K562 (cell line): ENCODE data around the gene CCDC186. TPM values are rescaled to one million over a fixed set of nuclear protein-coding genes. Genes with fewer than 3 reads are reported as not detected.

Experiments
- ATAC-seq: fragments of 200-7000 bp; cut with Tn5 transposase; 3 replicates; pipeline ENCODE4 v1.9.1; 2020; ENCODE audit warnings: moderate library complexity
- BruUV-seq: library from RNA; stranded (reverse); fragments of 400-500 nt; replicated peaks from 2 replicates; lab custom pipeline; 2021; lab: Mats Ljungman, UMichigan
- CTCF ChIA-PET: fragments of 300-600 bp; formaldehyde crosslinking; extraction: SDS; loops from one replicate; lab custom pipeline; 2021; ENCODE audit warnings: low intra/inter-chr PET ratio; lab: Yijun Ruan, JAX
- POLR2A ChIA-PET: fragments of 300-600, 350-650 bp; sonication (Branson Sonifier 250); formaldehyde crosslinking; extraction: SDS; loops from one replicate; lab custom pipeline; 2021; ENCODE audit warnings: antibody characterized with exemption, inconsistent platforms; lab: Yijun Ruan, JAX
- DNase-seq, 4 experiments: peaks; one replicate each; pipeline versions ENCODE4 v3.0.0 to v3.0.0-alpha.2; 2011 to 2018; ENCODE audit warnings: low spot score in 3 of 4, mixed read lengths in 3 of 4; ENCODE audit errors: extremely low read depth in 1 of 4
- FAIRE-seq: peaks from 2 replicates; lab custom pipeline; 2011; peaks lifted over from hg19 to GRCh38; lab: Jason Lieb, UNC
- H2AFZ ChIP-seq: 2 replicates; pipeline ENCODE4 v1.6.0; 2011; ENCODE audit warnings: low read depth, low read length, control low read depth, inconsistent platforms
- H3K27ac ChIP-seq: fragments of 200-600 bp; 3 replicates; pipeline ENCODE4 v1.8.0; 2011; ENCODE audit warnings: low read depth, mild to moderate bottlenecking, control low read depth, inconsistent platforms, low read length, moderate library complexity, mixed read lengths; ENCODE audit errors: extremely low read depth
- H3K27me3 ChIP-seq, 2 experiments: fragments of 300-600 bp in 1 of 2; 2 replicates in 1 of 2; 3 replicates in 1 of 2; pipeline versions ENCODE4 v1.6.0 to v1.8.0; 2011; ENCODE audit warnings: inconsistent platforms in 2 of 2, low read length in 2 of 2, mild to moderate bottlenecking in 1 of 2, mixed read lengths in 1 of 2, moderate library complexity in 1 of 2; ENCODE audit not compliant: control insufficient read depth in 2 of 2, insufficient read depth in 2 of 2
- H3K36me3 ChIP-seq: fragments of 300-600 bp; 3 replicates; pipeline ENCODE4 v1.8.0; 2011; ENCODE audit warnings: mild to moderate bottlenecking, low read length, inconsistent platforms; ENCODE audit not compliant: control insufficient read depth, insufficient read depth
- H3K4me1 ChIP-seq, 2 experiments: fragments of 200-600 bp in 1 of 2; replicated peaks in 1 of 2; 2 replicates in 1 of 2; 3 replicates in 1 of 2; pipeline versions ENCODE4 v1.5.1 to v1.8.0; 2011; ENCODE audit warnings: inconsistent platforms in 2 of 2, low read length in 2 of 2, mild to moderate bottlenecking in 1 of 2, mixed read lengths in 1 of 2, moderate library complexity in 1 of 2; ENCODE audit not compliant: control insufficient read depth in 2 of 2, insufficient read depth in 2 of 2
- H3K4me2 ChIP-seq: 2 replicates; pipeline ENCODE4 v1.6.1; 2011; ENCODE audit warnings: low read length, control low read depth, inconsistent platforms, mixed read lengths; ENCODE audit not compliant: insufficient read depth
- H3K4me3 ChIP-seq: fragments of 200-600 bp; sonication (generic), shearing (Covaris generic); 2 replicates; pipeline ENCODE4 v1.5.1; 2016; ENCODE audit warnings: control low read depth, inconsistent platforms
- H3K79me2 ChIP-seq: fragments of 200-600 bp; 3 replicates; pipeline ENCODE4 v1.8.0; 2011; ENCODE audit warnings: low read length, inconsistent platforms; ENCODE audit not compliant: control insufficient read depth, insufficient read depth
- H3K9ac ChIP-seq, 2 experiments: 2 replicates each; pipeline versions ENCODE4 v1.6.0 to v1.6.1; 2011; ENCODE audit warnings: low read depth in 2 of 2, low read length in 2 of 2, control low read depth in 1 of 2, inconsistent platforms in 1 of 2, mild to moderate bottlenecking in 1 of 2, mixed read lengths in 1 of 2; ENCODE audit not compliant: insufficient read depth in 1 of 2
- H3K9me1 ChIP-seq: one replicate; pipeline ENCODE4 v1.6.0; 2011; ENCODE audit warnings: inconsistent platforms, mild to moderate bottlenecking, low read length, moderate library complexity; ENCODE audit not compliant: control insufficient read depth, insufficient read depth
- H3K9me3 ChIP-seq: replicated peaks from 2 replicates; pipeline ENCODE4 v1.5.1; 2011; ENCODE audit warnings: low read depth, low read length, inconsistent platforms; ENCODE audit not compliant: control insufficient read depth, insufficient read depth
- H4K20me1 ChIP-seq: replicated peaks from 2 replicates; pipeline ENCODE4 v1.6.1; 2011; ENCODE audit warnings: low read length, inconsistent platforms, mixed read lengths; ENCODE audit not compliant: control insufficient read depth, insufficient read depth
- CBFB ChIP-seq: sonication (generic); formaldehyde crosslinking; IDR thresholded peaks from 2 replicates; pipeline ENCODE4 v1.4.0; 2020; ENCODE audit warnings: mild to moderate bottlenecking, missing genetic modification reagents
- COPS2 ChIP-seq: fragments of 450-650 bp; conservative IDR thresholded peaks from 2 replicates; pipeline ENCODE4 v1.6.1; 2016; ENCODE audit warnings: mild to moderate bottlenecking, moderate library complexity
- GATA2 ChIP-seq: sonication (generic); formaldehyde crosslinking; IDR thresholded peaks from 2 replicates; pipeline ENCODE4 v1.4.0; 2020; ENCODE audit warnings: mild to moderate bottlenecking, missing genetic modification reagents
- HNRNPL ChIP-seq: fragments of 200-400 bp; formaldehyde crosslinking; IDR thresholded peaks from 2 replicates; pipeline ENCODE4 v1.6.1; 2017; ENCODE audit warnings: low read depth, mild to moderate bottlenecking, low read length
- MEIS2 ChIP-seq: fragments of 450-650 bp; IDR thresholded peaks from 2 replicates; pipeline ENCODE4 v1.6.1; 2014; ENCODE audit warnings: mild to moderate bottlenecking; ENCODE audit not compliant: partially characterized antibody
- NR2C2 ChIP-seq, 2 experiments: fragments of 200-800 bp in 1 of 2; sonication (Bioruptor generic) in 1 of 2; sonication (generic) in 1 of 2; formaldehyde crosslinking in 1 of 2; IDR thresholded peaks; 2 replicates each; pipeline versions ENCODE4 v1.6.1 to v1.8.0; 2016 to 2022; ENCODE audit warnings: mild to moderate bottlenecking in 1 of 2, missing compliant biosample characterization in 1 of 2, missing genetic modification characterization in 1 of 2, missing genetic modification reagents in 1 of 2
- TEAD4 ChIP-seq, 2 experiments: sonication (generic) in 1 of 2; formaldehyde crosslinking in 1 of 2; IDR thresholded peaks; 2 replicates each; pipeline versions ENCODE4 v1.6.1 to v1.8.0; 2012 to 2022; ENCODE audit warnings: borderline replicate concordance in 1 of 2, inconsistent platforms in 1 of 2, low read length in 1 of 2, mild to moderate bottlenecking in 1 of 2, missing genetic modification reagents in 1 of 2
- ZNF384 ChIP-seq: IDR thresholded peaks from 2 replicates; pipeline ENCODE4 v1.6.1; 2012; ENCODE audit warnings: low read depth, low read length, improper control_type of control experiment
- WGBS: fragments of 100-300 bp; shearing (Covaris generic); methylation state at CpG from one replicate; pipeline ENCODE4 v1.1.6; 2016; ENCODE audit warnings: low coverage, mixed read lengths; ENCODE audit not compliant: insufficient coverage; ENCODE audit errors: missing lambda C conversion rate; 5-methylcytosine and 5-hydroxymethylcytosine counted together
- in situ Hi-C: fragments of 300-500 bp; cut with MboI; formaldehyde crosslinking; loops from 4 replicates; pipeline ENCODE4 v1.15.0; 2018; ENCODE audit warnings: inconsistent platforms, mixed read lengths
- intact Hi-C: fragments of 100-400 bp; cut with micrococcal nuclease; formaldehyde crosslinking; loops from 2 replicates; pipeline ENCODE4 v1.14.2; 2022
- polyA plus RNA-seq, 8 experiments: library from polyadenylated mRNA; depleted of rRNA in 4 of 8; stranded (reverse) in 5 of 8; unstranded in 3 of 8; fragments of >200 nt; fragmentation: Nextera tagmentation in 2 of 8; fragmentation: Illumina TruSeq in 1 of 8; extraction: Ambion mirVana in 2 of 8; extraction: Trizol in 1 of 8; gene quantifications; 2 replicates each; pipeline versions ENCODE4 v1.2.1 to v1.2.3, GENCODE V29; 2011 to 2014; ENCODE audit warnings: inconsistent platforms in 1 of 8, missing spikeins in 1 of 8
- total RNA-seq, 7 experiments: library from RNA; depleted of rRNA in 6 of 7; stranded (reverse); fragments of >200 nt in 6 of 7; fragmentation: Illumina TruSeq in 2 of 7; extraction: Trizol in 2 of 7; gene quantifications; 2 replicates each; pipeline versions ENCODE4 v1.2.1 to v1.2.3, GENCODE V29; 2011 to 2021; ENCODE audit warnings: low replicate concordance in 1 of 7
- TF ChIP-seq, protein P1 (sequence below): fragments of 450-650 bp; IDR thresholded peaks from 2 replicates; pipeline ENCODE4 v1.7.0; 2016; ENCODE audit warnings: borderline replicate concordance
- TF ChIP-seq, protein P2 (sequence below): fragments of 450-650 bp; formaldehyde crosslinking; conservative IDR thresholded peaks from 2 replicates; pipeline ENCODE4 v1.4.0; 2022; ENCODE audit warnings: mild to moderate bottlenecking, missing genetic modification characterization

CCDC186 gene
- total and polyA plus RNA-seq, 9 of the 15 experiments (the other 6 are each of a cell fraction or from before 2014, with no cell fraction given) = 2.0 to 7.5 (median 4.7) TPM

DNA sequence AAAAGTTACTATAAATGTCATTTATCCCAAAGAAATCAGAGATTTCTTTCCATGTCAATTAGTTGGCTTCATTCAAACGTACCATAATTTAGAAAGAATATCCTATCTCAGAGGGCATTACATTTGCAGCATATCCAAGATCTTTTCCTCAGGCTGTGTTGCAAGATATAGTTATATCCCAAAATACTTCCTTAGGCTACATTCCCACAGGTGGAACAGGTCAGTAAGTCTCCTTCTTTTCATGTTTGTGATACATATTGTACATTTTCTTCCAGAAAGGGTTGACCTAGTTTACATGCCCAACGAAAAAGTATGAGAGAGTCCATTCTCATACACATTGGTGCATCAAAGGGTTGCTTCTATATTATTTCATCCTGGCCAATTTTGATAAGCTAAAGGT lies 38.1 kb upstream of the CCDC186 start:
- Histone ChIP-seq H3K9ac (no peak overlapping the region), H3K79me2 (no peaks in the 10 kb centered on the region), H3K27me3 (no peaks in the 10 kb centered on the region; a peak in 1 of 5 replicates), H2AFZ (no peak overlapping the region), H3K27ac (no peak overlapping the region), H3K4me1 (no peaks in the 10 kb centered on the region), H3K4me3 (no peak overlapping the region), H3K9me3 (no peaks in the 10 kb centered on the region), H3K36me3 (no peaks in the 10 kb centered on the region), H4K20me1 (no peaks in the 10 kb centered on the region), H3K9me1 (no peaks in the 10 kb centered on the region), H3K4me2 (no peak overlapping the region)
- CTCF ChIA-PET = no interaction called here
- in situ Hi-C loops (no loop called here), intact Hi-C loops (no loop called here)
- WGBS = 0% methylated on average over 2 of the region's 2 CpGs
- POLR2A ChIA-PET = interaction anchor here (1.0 kb wide), 1 partner anchor 9 kb away, joined by 3 read pairs; no protein-coding TSS in a partner anchor
- BruUV-seq = no TSS peak
- no peak for DNase-seq
- no peak for ATAC-seq
- no peak for FAIRE-seq
- TF ChIP-seq MEIS2 (no peak), TEAD4 (IDR thresholded peaks at IDR 0.05; ENCODE audit: low read length) (no peak), TEAD4 (CRISPR knock-in tag; IDR thresholded peaks at IDR 0.05; ENCODE audit: borderline replicate concordance) (no peak), NR2C2 (CRISPR knock-in tag; IDR thresholded peaks at IDR 0.05) (no peak), NR2C2 (tag; IDR thresholded peaks at IDR 0.05) (no peak), GATA2 (CRISPR knock-in tag) (no peak), COPS2 (no peak), HNRNPL (no peak), CBFB (CRISPR knock-in tag) (no peak), ZNF384 (no peak)
- TF ChIP-seq, protein P1, sequence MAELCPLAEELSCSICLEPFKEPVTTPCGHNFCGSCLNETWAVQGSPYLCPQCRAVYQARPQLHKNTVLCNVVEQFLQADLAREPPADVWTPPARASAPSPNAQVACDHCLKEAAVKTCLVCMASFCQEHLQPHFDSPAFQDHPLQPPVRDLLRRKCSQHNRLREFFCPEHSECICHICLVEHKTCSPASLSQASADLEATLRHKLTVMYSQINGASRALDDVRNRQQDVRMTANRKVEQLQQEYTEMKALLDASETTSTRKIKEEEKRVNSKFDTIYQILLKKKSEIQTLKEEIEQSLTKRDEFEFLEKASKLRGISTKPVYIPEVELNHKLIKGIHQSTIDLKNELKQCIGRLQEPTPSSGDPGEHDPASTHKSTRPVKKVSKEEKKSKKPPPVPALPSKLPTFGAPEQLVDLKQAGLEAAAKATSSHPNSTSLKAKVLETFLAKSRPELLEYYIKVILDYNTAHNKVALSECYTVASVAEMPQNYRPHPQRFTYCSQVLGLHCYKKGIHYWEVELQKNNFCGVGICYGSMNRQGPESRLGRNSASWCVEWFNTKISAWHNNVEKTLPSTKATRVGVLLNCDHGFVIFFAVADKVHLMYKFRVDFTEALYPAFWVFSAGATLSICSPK = no peak
- TF ChIP-seq, protein P2, sequence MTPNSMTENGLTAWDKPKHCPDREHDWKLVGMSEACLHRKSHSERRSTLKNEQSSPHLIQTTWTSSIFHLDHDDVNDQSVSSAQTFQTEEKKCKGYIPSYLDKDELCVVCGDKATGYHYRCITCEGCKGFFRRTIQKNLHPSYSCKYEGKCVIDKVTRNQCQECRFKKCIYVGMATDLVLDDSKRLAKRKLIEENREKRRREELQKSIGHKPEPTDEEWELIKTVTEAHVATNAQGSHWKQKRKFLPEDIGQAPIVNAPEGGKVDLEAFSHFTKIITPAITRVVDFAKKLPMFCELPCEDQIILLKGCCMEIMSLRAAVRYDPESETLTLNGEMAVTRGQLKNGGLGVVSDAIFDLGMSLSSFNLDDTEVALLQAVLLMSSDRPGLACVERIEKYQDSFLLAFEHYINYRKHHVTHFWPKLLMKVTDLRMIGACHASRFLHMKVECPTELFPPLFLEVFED = no peak
